Uterus (tissue), 4 donors: ENCODE results near the gene PSMG4. TPM values are rescaled to one million over a fixed set of nuclear protein-coding genes. Genes with fewer than 3 reads are reported as not detected.

Experiments
- DNase-seq, 2 donors: peaks; one replicate each; pipeline ENCODE4 v3.0.0-alpha.2; 2019 to 2020
- H3K27ac ChIP-seq, 2 donors: fragments of 200-600 bp; sonication (generic); 1 replicate in 1 of 2; 2 replicates in 1 of 2; pipeline ENCODE4 v1.5.1; 2016 to 2018
- H3K27me3 ChIP-seq, 2 donors: fragments of 200-600 bp; sonication (generic); one replicate each; pipeline ENCODE4 v1.5.1; 2018 to 2019; ENCODE audit warnings: control low read depth in 1 of 2
- H3K36me3 ChIP-seq, 2 donors: fragments of 200-600 bp; sonication (generic); one replicate each; pipeline ENCODE4 v1.5.1; 2019; ENCODE audit warnings: control low read depth in 1 of 2
- H3K4me1 ChIP-seq, 2 donors: fragments of 200-600 bp; sonication (generic); one replicate each; pipeline ENCODE4 v1.5.1; 2018 to 2019; ENCODE audit warnings: control low read depth in 1 of 2
- H3K4me3 ChIP-seq, 2 donors: fragments of 200-600 bp; sonication (generic); 1 replicate in 1 of 2; 2 replicates in 1 of 2; pipeline ENCODE4 v1.5.1; 2018 to 2019; ENCODE audit warnings: mild to moderate bottlenecking in 1 of 2
- H3K9me3 ChIP-seq, 2 donors: fragments of 200-600 bp; sonication (generic); one replicate each; pipeline ENCODE4 v1.5.1; 2019; ENCODE audit warnings: control low read depth in 1 of 2
- POLR2A ChIP-seq, 2 donors: fragments of 450-650 bp; IDR thresholded peaks; one replicate each; pipeline ENCODE4 v1.6.1; 2016; ENCODE audit warnings: antibody characterized with exemption in 2 of 2, mild to moderate bottlenecking in 1 of 2, moderate library complexity in 1 of 2
- intact Hi-C: fragments of 100-400 bp; cut with DNase I; formaldehyde crosslinking; loops from one replicate; pipeline ENCODE4 v1.15.1; 2023; ENCODE audit warnings: low total_unique reads
- total RNA-seq, 4 donors: library from RNA; depleted of rRNA in 3 of 4; stranded (reverse); fragments of >200 nt in 3 of 4; gene quantifications; one replicate each; pipeline versions ENCODE4 v1.1.0 to v1.2.4, GENCODE V29; 2014 to 2023
- TF ChIP-seq, protein P1 (sequence below), 4 experiments: fragments of 200-600 bp in 2 of 4; fragments of 450-650 bp in 2 of 4; sonication (generic) in 2 of 4; IDR thresholded peaks; one replicate each; pipeline ENCODE4 v1.5.1; 2016 to 2019; ENCODE audit warnings: antibody characterized with exemption in 4 of 4, mild to moderate bottlenecking in 2 of 4, moderate library complexity in 1 of 4
- donor health status: DM: yes; HTN: yes; CAD: no.

PSMG4 gene
- total RNA-seq, 4 donors from 2014 or later, result 13.1 to 49.4 (median 28.0) TPM

DNA sequence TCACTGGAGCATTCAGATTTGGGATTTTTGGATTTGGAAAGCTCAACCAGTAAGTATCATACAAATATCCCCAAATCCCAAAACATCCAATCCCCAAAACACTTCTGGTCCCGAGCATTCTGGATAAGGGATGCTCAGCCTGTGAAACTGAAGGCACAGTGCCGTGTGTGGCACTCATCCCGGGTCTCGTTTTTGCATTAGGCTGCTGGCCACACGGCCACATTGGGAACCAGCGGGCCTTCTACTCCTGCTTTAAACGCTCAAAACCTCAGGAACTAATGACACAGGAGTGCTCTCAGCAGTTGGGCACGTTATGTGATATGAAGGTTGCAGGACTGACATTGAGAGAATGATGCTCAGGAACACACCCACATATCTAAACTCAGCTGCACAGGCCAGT, 35.6 kb downstream of the PSMG4 start:
- H3K27ac ChIP-seq, result no peak overlapping the region
- no peak for TF ChIP-seq POLR2A (IDR thresholded peaks at IDR 0.05)
- TF ChIP-seq, protein P1, sequence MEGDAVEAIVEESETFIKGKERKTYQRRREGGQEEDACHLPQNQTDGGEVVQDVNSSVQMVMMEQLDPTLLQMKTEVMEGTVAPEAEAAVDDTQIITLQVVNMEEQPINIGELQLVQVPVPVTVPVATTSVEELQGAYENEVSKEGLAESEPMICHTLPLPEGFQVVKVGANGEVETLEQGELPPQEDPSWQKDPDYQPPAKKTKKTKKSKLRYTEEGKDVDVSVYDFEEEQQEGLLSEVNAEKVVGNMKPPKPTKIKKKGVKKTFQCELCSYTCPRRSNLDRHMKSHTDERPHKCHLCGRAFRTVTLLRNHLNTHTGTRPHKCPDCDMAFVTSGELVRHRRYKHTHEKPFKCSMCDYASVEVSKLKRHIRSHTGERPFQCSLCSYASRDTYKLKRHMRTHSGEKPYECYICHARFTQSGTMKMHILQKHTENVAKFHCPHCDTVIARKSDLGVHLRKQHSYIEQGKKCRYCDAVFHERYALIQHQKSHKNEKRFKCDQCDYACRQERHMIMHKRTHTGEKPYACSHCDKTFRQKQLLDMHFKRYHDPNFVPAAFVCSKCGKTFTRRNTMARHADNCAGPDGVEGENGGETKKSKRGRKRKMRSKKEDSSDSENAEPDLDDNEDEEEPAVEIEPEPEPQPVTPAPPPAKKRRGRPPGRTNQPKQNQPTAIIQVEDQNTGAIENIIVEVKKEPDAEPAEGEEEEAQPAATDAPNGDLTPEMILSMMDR (IDR thresholded peaks at IDR 0.05), result no peak
- peak in 1 of 2 donors; percentile 8 for DNase-seq
- no peaks in the 10 kb centered on the region for H3K4me1 ChIP-seq
- H3K9me3 ChIP-seq, result no peaks in the 10 kb centered on the region
- no peaks in the 10 kb centered on the region for H3K27me3 ChIP-seq
- H3K36me3 ChIP-seq, result no peaks in the 10 kb centered on the region
- intact Hi-C loops, result no loop called here
- no peak overlapping the region for H3K4me3 ChIP-seq

- DNase-seq, result peak in 1 of 2 donors; percentile 17
- Histone ChIP-seq H3K9me3 (no peaks in the 10 kb centered on the region), H3K4me1 (no peaks in the 10 kb centered on the region), H3K27ac (no peak overlapping the region), H3K27me3 (no peaks in the 10 kb centered on the region), H3K4me3 (no peak overlapping the region), H3K36me3 (no peaks in the 10 kb centered on the region)
- intact Hi-C loops, result no loop called here
- TF ChIP-seq, protein P1 (IDR thresholded peaks at IDR 0.05), result no peak
- no peak for TF ChIP-seq POLR2A (IDR thresholded peaks at IDR 0.05)
These were observed 36.4 kb downstream of the PSMG4 start for GRCh38 chr6:3294921-3295871.

GRCh38 chr6:3296078-3296477, 37.3 kb downstream of the PSMG4 start:
- H3K27ac ChIP-seq, result no peak overlapping the region
- H3K4me3 ChIP-seq, result no peak overlapping the region
- H3K36me3 ChIP-seq, result no peaks in the 10 kb centered on the region
- DNase-seq, result peak in 1 of 2 donors; percentile 3
- H3K4me1 ChIP-seq, result no peaks in the 10 kb centered on the region
- H3K27me3 ChIP-seq, result no peaks in the 10 kb centered on the region
- no peak for TF ChIP-seq POLR2A (IDR thresholded peaks at IDR 0.05)
- TF ChIP-seq, protein P1 (IDR thresholded peaks at IDR 0.05), result no peak
- intact Hi-C loops, result no loop called here
- H3K9me3 ChIP-seq, result no peaks in the 10 kb centered on the region

- Histone ChIP-seq H3K27ac (no peak overlapping the region), H3K27me3 (no peaks in the 10 kb centered on the region), H3K9me3 (no peaks in the 10 kb centered on the region), H3K36me3 (no peaks in the 10 kb centered on the region), H3K4me1 (no peaks in the 10 kb centered on the region), H3K4me3 (no peak overlapping the region)
- TF ChIP-seq POLR2A (IDR thresholded peaks at IDR 0.05), result no peak
- TF ChIP-seq, protein P1 (IDR thresholded peaks at IDR 0.05), result no peak
- intact Hi-C loops, result no loop called here
- DNase-seq, result peak in 1 of 2 donors; percentile 13
These were observed 37.8 kb downstream of the PSMG4 start for GRCh38 chr6:3296537-3296936.

- peak in 1 of 2 donors; percentile 7 for DNase-seq
- H3K27me3 ChIP-seq, result no peaks in the 10 kb centered on the region
- intact Hi-C loops, result no loop called here
- TF ChIP-seq POLR2A (IDR thresholded peaks at IDR 0.05), result no peak
- TF ChIP-seq, protein P1 (IDR thresholded peaks at IDR 0.05), result no peak
- no peaks in the 10 kb centered on the region for H3K9me3 ChIP-seq
- H3K4me3 ChIP-seq, result no peak overlapping the region
- H3K36me3 ChIP-seq, result no peaks in the 10 kb centered on the region
- H3K4me1 ChIP-seq, result no peaks in the 10 kb centered on the region
- no peak overlapping the region for H3K27ac ChIP-seq
These were observed 38.3 kb downstream of the PSMG4 start for GRCh38 chr6:3297006-3297405.
